ENCODE data around the gene SHMT2. TPM values are rescaled to one million over a fixed set of nuclear protein-coding genes. Genes with fewer than 3 reads are reported as not detected.
A peak's percentile ranks its signal among the peaks of the same experiment; 100 is the strongest.
"Not testable (repeated sequence)": the region's sequence is repeated elsewhere in the genome, so short reads cannot be mapped to it uniquely, and the experiment has no call there.

The SHMT2 gene
- total RNA-seq, 1 donor from 2014 or later, result 310 TPM

DNA sequence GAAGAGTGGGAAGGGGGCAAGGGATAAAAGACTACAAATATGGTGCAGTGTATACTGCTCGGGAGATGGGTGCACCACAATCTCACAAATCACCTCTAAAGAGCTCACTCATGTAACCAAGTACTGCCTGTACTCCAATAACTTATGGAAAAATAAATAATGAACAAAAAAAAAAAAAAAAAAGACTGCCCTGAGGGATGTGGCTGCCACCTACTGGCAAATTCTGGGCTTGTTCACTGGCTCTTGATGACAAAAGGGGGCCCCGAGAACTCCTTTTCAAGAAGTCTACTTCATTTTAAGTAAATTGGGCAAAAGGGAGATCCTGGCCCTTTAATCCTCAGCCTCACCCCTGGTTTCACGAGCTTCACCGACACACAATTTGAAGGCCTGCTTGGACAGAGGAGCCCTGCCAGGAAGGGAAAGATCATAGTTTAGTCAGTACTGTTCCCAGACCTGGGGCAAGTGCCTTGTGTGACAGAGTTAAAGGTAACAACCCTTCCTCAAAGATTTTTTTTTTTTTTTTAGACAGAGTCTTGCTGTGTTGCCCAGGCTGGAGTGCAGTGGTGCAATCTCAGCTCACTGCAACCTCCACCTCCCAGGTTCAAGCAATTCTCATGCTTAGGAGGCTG lies 47.5 kb downstream of the SHMT2 start:
- Mint-ChIP-seq H3K9me3 (no peaks in the 10 kb centered on the region), H3K4me1 (peaks cover 21% of the 10 kb centered on the region), H3K27me3 (no peaks in the 10 kb centered on the region), H3K36me3 (ENCODE audit: low read depth) (peaks cover 58% of the 10 kb centered on the region), H3K27ac (no peak overlapping the region), H3K4me3 (no peak overlapping the region)
- intact Hi-C loops (cut with micrococcal nuclease), result no loop called here
- peak; percentile 67 for DNase-seq

DNA sequence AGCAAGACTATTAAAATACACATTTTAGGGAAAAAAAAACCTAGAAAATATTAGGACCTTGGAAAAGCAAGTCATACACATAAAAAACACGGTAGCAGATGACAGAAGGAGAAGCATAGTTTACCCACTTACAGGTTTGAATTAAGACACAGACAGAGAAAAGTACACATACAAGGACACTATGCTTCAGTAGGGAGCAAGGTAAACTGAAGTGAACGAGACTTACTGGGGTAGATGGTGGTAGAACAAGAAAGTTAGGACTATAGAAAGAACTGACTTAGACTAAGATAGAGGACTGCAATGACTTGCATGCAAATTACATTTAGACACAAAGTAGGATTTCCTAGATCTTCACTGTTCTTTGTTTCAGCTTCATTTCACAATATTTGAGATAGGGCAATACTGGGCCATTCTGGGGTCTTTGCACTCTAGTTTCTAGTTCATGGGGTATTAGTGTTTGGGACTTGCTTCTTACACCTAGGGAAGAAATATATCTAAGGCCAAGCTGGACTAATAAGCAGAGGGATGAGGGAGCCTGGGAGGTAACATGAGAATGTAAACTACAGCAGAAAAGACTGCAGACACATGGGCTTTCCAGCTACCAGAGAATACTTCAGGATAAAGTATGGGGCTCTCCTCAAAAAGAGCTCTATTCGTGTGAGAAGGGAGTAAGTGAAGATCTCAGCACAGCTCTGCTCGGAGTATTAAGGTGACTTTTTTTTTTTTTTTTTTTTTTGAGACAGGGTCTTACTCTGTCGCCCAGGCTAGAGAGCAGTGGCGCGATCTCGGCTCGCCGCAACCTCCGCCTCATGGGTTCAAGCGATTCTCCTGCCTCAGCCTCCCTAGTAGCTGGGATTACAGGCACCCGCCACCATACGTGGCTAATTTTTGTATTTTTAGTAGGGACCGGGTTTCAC lies 49.2 kb downstream of the SHMT2 start:
- no peak for DNase-seq
- Mint-ChIP-seq H3K27ac (peak overlapping the region; percentile 35), H3K4me1 (peaks cover 21% of the 10 kb centered on the region), H3K9me3 (no peaks in the 10 kb centered on the region), H3K36me3 (ENCODE audit: low read depth) (peaks cover 61% of the 10 kb centered on the region), H3K27me3 (no peaks in the 10 kb centered on the region), H3K4me3 (no peak overlapping the region)
- intact Hi-C loops (cut with micrococcal nuclease), result no loop called here

DNA sequence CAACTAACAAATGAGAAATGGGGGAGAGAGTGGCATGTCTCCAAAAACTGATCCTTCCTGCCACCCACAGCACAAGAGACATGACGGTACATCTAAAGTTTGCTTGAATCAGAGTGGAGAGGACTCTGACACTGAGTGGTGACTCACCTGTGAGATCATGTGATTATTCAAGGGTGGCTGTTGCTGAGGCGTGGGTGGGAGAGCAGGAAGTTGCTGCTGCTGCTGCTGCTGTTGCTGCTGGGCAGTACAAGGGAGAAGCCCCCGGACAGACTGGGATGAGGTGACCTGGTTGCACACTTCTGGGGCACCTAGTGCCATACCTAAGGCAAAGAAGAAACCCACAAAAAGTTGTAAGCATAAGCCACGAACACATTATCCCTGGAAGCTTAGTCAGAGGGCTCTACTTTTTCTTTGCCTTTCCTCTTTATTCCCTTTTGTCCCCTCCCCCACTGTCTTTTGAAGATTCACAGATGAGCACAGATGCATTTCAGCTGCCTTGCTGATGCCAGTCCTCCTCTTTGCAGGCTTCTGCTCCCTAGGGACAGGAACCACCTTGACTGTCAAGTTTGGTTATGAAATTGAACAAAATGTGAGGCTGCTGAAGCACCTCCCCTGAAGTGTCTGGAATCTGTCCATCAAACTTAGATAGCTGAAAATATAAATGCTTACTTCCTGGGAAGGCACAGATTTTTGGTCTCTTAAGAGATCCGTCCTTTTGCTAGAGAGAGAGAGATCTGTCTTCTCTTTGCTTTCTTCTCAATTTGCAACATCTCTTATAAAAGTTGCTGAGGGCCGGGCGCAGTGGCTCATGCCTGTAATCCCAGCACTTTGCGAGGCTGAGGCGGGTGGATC lies 50.9 kb downstream of the SHMT2 start:
- DNase-seq, result peak; percentile 90
- H3K27ac Mint-ChIP-seq, result peak overlapping the region; percentile 91
- no peaks in the 10 kb centered on the region for H3K27me3 Mint-ChIP-seq
- no peaks in the 10 kb centered on the region for H3K9me3 Mint-ChIP-seq
- peaks cover 61% of the 10 kb centered on the region for H3K36me3 Mint-ChIP-seq (ENCODE audit: low read depth)
- intact Hi-C loops (cut with micrococcal nuclease), result loop anchor here (1.0 to 2.0 kb wide), 2 partner anchors 150 to 178 kb away; partner anchors contain the start of gene GLI1
- H3K4me1 Mint-ChIP-seq, result peaks cover 20% of the 10 kb centered on the region
- peak overlapping the region; percentile 68 for H3K4me3 Mint-ChIP-seq

DNA sequence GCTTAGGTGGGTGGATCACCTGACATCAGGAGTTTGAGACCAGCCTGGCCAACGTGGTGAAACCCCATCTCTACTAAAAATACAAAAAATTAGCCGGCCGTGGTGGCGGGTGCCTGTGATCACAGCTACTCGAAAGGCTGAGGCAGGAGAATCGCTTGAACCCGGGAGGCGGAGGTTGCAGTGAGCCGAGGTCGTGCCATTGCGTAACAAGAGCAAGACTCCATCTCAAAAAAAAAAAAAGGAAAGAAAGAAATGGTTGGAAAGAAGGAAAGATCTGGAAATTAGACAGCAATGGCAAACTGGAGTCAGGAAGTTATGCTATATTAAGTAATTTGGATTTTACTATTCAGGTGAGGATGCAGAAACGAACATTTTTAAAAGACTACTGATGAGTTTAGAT lies 52.6 kb downstream of the SHMT2 start:
- H3K27ac Mint-ChIP-seq; DNase-seq; intact Hi-C loops (cut with micrococcal nuclease); H3K27me3 Mint-ChIP-seq; H3K4me3 Mint-ChIP-seq; H3K9me3 Mint-ChIP-seq: not testable (repeated sequence)
- Mint-ChIP-seq H3K4me1 (peaks cover 18% of the 10 kb centered on the region), H3K36me3 (ENCODE audit: low read depth) (peaks cover 62% of the 10 kb centered on the region)

Other genes starting within 250 kb of the SHMT2 start
- gene ZBTB39, start 223.2 kb upstream of the SHMT2 start, total RNA-seq, result 11.0 TPM in 2 replicates
- 0.57 TPM in 1 of 2 replicates, not detected in the other for gene TAC3, start 213.2 kb upstream of the SHMT2 start, total RNA-seq
- 1.7 TPM in 2 replicates for gene MYO1A, start 179.6 kb upstream of the SHMT2 start, total RNA-seq
- 77.0 and 80.6 TPM in 2 replicates for gene NEMP1, start 150.9 kb upstream of the SHMT2 start, total RNA-seq
- gene NAB2, start 140.6 kb upstream of the SHMT2 start, total RNA-seq, result 70.5 and 76.7 TPM in 2 replicates
- gene STAT6, start 118.3 kb upstream of the SHMT2 start, total RNA-seq, result 304 and 319 TPM in 2 replicates
- gene LRP1, start 101.2 kb upstream of the SHMT2 start, total RNA-seq, result 0.28 and 0.93 TPM in 2 replicates
- not detected in 2 replicates for gene LRP1-AS, start 82.1 kb upstream of the SHMT2 start, total RNA-seq
- 0.47 and 0.73 TPM in 2 replicates for gene NXPH4, start 12.9 kb upstream of the SHMT2 start, total RNA-seq
- gene STAC3, start 21.5 kb downstream of the SHMT2 start, total RNA-seq, result 4.9 and 5.5 TPM in 2 replicates
- gene R3HDM2, start 201.3 kb downstream of the SHMT2 start, total RNA-seq, result 42.7 and 45.8 TPM in 2 replicates
- 0.12 TPM in 1 of 2 replicates, not detected in the other for gene INHBC, start 205.1 kb downstream of the SHMT2 start, total RNA-seq
- 0.07 TPM in 1 of 2 replicates, not detected in the other for gene INHBE, start 225.6 kb downstream of the SHMT2 start, total RNA-seq
- gene GLI1, start 230.1 kb downstream of the SHMT2 start, total RNA-seq, result 0.96 and 1.2 TPM in 2 replicates